ENCODE measurements around the gene UBE4B. TPM values are rescaled to one million over a fixed set of nuclear protein-coding genes. Genes with fewer than 3 reads are reported as not detected.

The UBE4B gene
- total RNA-seq, 1 donor: 55.0 TPM

GRCh38 chr1:10078494-10078893 is 45.7 kb downstream of the UBE4B start:
- DNase-seq (ENCODE audit: low read depth): no peak
- no peak overlapping the region for H3K4me3 ChIP-seq (ENCODE audit: low read depth, low read length)
- no peak for TF ChIP-seq CTCF (IDR thresholded peaks at IDR 0.05; ENCODE audit: insufficient read depth, low read length)

- DNase-seq (ENCODE audit: low read depth): no peak
- no peak for TF ChIP-seq CTCF (IDR thresholded peaks at IDR 0.05; ENCODE audit: insufficient read depth, low read length)
- no peak overlapping the region for H3K4me3 ChIP-seq (ENCODE audit: low read depth, low read length)
Observed at GRCh38 chr1:10080523-10080922, 47.8 kb downstream of the UBE4B start.

GRCh38 chr1:10082785-10083479 is 50.2 kb downstream of the UBE4B start:
- peak; percentile 36 for DNase-seq (ENCODE audit: low read depth)
- no peak overlapping the region for H3K4me3 ChIP-seq (ENCODE audit: low read depth, low read length)
- TF ChIP-seq CTCF (IDR thresholded peaks at IDR 0.05; ENCODE audit: insufficient read depth, low read length): no peak

- no peak for DNase-seq (ENCODE audit: low read depth)
- TF ChIP-seq CTCF (IDR thresholded peaks at IDR 0.05; ENCODE audit: insufficient read depth, low read length): no peak
- H3K4me3 ChIP-seq (ENCODE audit: low read depth, low read length): no peak overlapping the region
Observed at GRCh38 chr1:10084045-10084444, 51.3 kb downstream of the UBE4B start.

GRCh38 chr1:10085076-10085475 is 52.3 kb downstream of the UBE4B start:
- no peak for TF ChIP-seq CTCF (IDR thresholded peaks at IDR 0.05; ENCODE audit: insufficient read depth, low read length)
- no peak overlapping the region for H3K4me3 ChIP-seq (ENCODE audit: low read depth, low read length)
- no peak for DNase-seq (ENCODE audit: low read depth)

GRCh38 chr1:10087210-10087609 is 54.5 kb downstream of the UBE4B start:
- no peak overlapping the region for H3K4me3 ChIP-seq (ENCODE audit: low read depth, low read length)
- TF ChIP-seq CTCF (IDR thresholded peaks at IDR 0.05; ENCODE audit: insufficient read depth, low read length): no peak
- DNase-seq (ENCODE audit: low read depth): no peak

GRCh38 chr1:10101929-10102328 is 69.2 kb downstream of the UBE4B start:
- DNase-seq (ENCODE audit: low read depth): no peak
- no peak overlapping the region for H3K4me3 ChIP-seq (ENCODE audit: low read depth, low read length)
- peak; percentile 16 for TF ChIP-seq CTCF (IDR thresholded peaks at IDR 0.05; ENCODE audit: insufficient read depth, low read length)

Measured in fibroblast of the aortic adventitia (primary cell).